Dendritic cell treated with granulocyte-macrophage colony-stimulating factor and Interleukin-4, amounts not matched to agents 40 ng/mL and 50 ng/mL, for 4 days (primary cell): ENCODE results near the gene ADAMTS7.
"Not testable (repeated sequence)": the region's sequence is repeated elsewhere in the genome, so short reads cannot be mapped to it uniquely, and the experiment has no call there.

Experiments
- H3K27ac Mint-ChIP-seq: one replicate; pipeline ENCODE4 v1.8.0; 2022; ENCODE audit warnings: mild to moderate bottlenecking, mixed read lengths
- H3K27me3 Mint-ChIP-seq: one replicate; pipeline ENCODE4 v1.8.0; 2022; ENCODE audit warnings: mild to moderate bottlenecking, mixed read lengths
- H3K36me3 Mint-ChIP-seq: one replicate; pipeline ENCODE4 v1.8.0; 2022; ENCODE audit warnings: low read depth, mixed read lengths
- H3K4me1 Mint-ChIP-seq: one replicate; pipeline ENCODE4 v1.8.0; 2022; ENCODE audit warnings: low read depth, mixed read lengths
- H3K4me3 Mint-ChIP-seq: one replicate; pipeline ENCODE4 v1.8.0; 2022; ENCODE audit warnings: mild to moderate bottlenecking, moderate library complexity, mixed read lengths
- H3K9me3 Mint-ChIP-seq: one replicate; pipeline ENCODE4 v1.8.0; 2022; ENCODE audit warnings: mixed read lengths
- intact Hi-C: fragments of 100-400 bp; cut with micrococcal nuclease; formaldehyde crosslinking; loops from one replicate; pipeline ENCODE4 v1.15.0; 2022

The ADAMTS7 gene

DNA sequence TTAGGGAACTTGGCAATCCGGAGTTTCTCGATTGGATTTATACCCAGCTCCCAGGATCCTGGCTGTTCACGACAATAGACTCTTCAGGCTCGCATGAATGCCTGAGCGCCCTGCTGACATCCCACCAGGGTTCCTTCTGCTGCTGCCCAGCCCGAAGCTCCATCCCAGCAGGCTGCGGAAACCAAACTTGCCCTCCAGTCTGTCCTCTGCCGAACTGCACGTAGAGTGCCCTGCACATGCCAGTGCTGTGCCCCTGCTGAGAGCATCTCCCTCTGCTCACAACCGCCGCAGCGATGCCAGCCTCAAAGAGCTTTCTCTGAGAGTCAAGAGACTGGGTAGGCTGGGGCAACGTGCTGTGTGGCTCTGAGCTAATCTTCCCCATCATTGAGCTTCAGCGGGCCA is 6.9 kb downstream of the ADAMTS7 start:
- H3K36me3 Mint-ChIP-seq = no peaks in the 10 kb centered on the region
- H3K27ac Mint-ChIP-seq = no peak overlapping the region
- H3K4me3 Mint-ChIP-seq = no peak overlapping the region
- no peaks in the 10 kb centered on the region for H3K4me1 Mint-ChIP-seq
- no peaks in the 10 kb centered on the region for H3K9me3 Mint-ChIP-seq
- H3K27me3 Mint-ChIP-seq = peaks cover 34% of the 10 kb centered on the region
- intact Hi-C loops = no loop called here

DNA sequence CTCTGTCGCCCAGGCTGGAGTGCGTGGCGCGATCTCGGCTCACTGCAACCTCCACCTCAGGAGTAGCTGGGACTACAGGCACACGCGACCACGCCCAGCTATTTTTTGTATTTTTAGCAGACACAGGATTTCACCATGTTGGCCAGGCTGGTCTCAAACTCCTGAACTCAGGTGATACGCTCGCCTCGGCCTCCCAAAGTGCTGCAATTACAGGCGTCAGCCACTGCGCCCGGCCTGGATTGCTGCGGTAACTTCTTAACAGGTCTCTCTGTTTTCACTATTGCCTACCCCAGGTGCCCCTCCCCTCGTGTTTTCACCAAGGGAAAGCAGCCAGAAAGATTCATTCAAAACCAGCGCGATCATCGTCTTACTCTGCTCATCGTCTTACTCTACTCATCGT is 10.5 kb downstream of the ADAMTS7 start:
- Mint-ChIP-seq H3K9me3 (no peaks in the 10 kb centered on the region), H3K4me3 (no peak overlapping the region), H3K36me3 (no peaks in the 10 kb centered on the region), H3K27ac (no peak overlapping the region), H3K27me3 (peaks cover 11% of the 10 kb centered on the region), H3K4me1 (no peaks in the 10 kb centered on the region)
- intact Hi-C loops = no loop called here

DNA sequence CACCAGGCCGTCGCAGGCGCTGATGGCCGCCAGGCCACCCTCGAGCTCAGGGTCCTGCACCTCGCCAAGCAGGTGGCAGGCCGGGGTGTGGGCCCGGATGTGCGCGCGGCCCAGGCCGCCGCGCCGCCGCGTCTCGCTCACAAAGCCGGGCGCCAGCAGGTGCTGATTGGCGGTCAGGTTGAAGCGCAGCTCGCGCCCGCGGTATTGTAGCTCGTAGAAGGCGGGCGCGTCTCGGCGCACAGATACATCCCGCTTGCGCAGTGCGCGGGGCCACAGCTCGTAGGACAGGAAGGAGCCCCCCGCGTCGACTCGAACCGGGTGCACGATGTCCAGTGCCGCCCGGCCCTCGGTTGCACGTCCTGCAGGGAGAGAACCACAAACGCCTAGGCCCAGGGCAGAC is 11.1 kb downstream of the ADAMTS7 start:
- no peaks in the 10 kb centered on the region for H3K4me1 Mint-ChIP-seq

DNA sequence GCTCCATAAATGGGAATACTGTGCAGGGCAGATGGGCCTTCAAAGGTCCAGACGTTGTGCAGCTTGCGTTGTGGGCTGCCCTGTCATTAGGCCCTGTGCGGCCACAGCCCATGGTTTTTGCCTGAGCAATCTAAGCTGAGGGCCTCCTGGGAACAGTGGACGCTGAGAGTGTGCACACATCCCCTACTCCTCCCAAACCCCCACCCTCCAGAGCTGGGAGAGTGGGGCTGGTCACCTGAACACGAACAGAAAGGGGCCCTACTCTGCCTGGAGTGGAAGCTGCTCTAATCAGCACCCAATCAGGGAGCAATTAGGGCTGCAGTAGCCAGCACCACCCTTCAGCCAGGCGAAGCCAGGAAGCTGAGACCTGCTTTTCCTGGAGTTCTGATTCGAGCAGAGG is 12.2 kb downstream of the ADAMTS7 start:
- intact Hi-C loops, H3K4me3 Mint-ChIP-seq, H3K36me3 Mint-ChIP-seq, H3K27ac Mint-ChIP-seq, H3K9me3 Mint-ChIP-seq, H3K27me3 Mint-ChIP-seq, H3K4me1 Mint-ChIP-seq: not testable (repeated sequence)

More for the DNA sequence above, 11.1 kb downstream of the ADAMTS7 start:
- intact Hi-C loops = no loop called here
- Mint-ChIP-seq H3K27me3 (peaks cover 11% of the 10 kb centered on the region), H3K27ac (no peak overlapping the region), H3K9me3 (no peaks in the 10 kb centered on the region), H3K36me3 (no peaks in the 10 kb centered on the region), H3K4me3 (no peak overlapping the region)

DNA sequence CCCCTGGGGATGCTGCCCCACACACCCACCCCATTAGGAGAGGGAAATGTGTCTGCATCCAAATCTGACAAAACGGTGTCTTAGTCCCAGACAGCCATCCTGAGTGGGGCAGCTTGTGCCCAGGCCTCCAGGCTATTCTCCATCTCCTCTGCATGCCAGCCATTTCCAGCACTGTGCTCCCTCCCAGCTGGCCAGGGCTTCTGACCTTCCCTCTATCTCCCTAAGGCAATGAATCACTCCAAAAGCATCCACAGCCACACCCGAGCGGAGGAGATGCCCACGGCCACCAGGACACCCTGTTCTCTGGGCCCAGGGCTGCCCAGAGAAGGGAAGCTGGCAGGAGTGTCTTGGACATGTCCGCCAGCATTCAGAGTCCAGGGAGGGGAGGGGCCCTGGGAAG is 12.9 kb downstream of the ADAMTS7 start:
- intact Hi-C loops, H3K36me3 Mint-ChIP-seq, H3K9me3 Mint-ChIP-seq, H3K4me3 Mint-ChIP-seq, H3K27ac Mint-ChIP-seq, H3K27me3 Mint-ChIP-seq, H3K4me1 Mint-ChIP-seq: not testable (repeated sequence)

DNA sequence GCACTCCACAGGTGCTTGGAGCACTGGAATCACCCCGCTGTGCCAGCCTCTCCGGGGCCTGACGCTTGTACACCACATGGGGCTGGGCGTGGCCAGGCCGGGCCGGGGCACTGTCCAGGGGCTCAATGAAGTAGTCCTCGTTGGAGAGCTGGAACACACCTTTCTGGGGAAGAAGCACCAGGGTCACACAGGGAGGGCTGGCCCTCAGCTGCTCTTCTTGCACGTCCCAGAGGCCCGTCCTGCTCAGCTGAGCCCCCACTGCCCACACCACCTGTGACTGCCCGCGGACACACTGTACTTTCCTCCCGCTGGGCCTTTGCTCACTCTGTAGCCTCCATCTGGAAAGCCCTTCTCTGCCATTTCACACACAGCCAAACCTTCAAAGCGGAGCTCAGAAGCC is 13.3 kb downstream of the ADAMTS7 start:
- H3K4me3 Mint-ChIP-seq = no peak overlapping the region
- H3K4me1 Mint-ChIP-seq = no peaks in the 10 kb centered on the region
- no peaks in the 10 kb centered on the region for H3K9me3 Mint-ChIP-seq
- intact Hi-C loops = no loop called here
- no peaks in the 10 kb centered on the region for H3K36me3 Mint-ChIP-seq
- H3K27ac Mint-ChIP-seq = no peak overlapping the region
- peaks cover 5% of the 10 kb centered on the region for H3K27me3 Mint-ChIP-seq

DNA sequence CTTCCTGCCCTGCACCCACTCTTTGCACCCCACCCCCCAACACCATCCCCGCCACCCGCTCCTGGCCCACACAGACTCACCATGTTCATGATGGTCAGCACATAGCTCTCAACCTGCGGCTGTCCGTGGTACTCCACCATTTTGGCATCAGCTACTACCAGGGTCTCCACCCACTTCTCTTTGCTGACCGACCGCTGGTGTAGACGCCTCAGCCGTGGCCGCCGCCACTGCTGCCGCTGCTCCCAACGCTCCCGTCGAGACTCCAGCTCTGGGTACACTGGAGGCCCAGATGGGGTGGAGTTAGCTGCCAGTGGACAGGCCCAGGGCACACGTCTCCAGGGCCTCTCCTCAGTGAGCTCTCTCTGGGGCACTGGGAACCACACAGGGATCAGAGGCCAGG is 14.8 kb downstream of the ADAMTS7 start:
- no peaks in the 10 kb centered on the region for H3K36me3 Mint-ChIP-seq
- H3K4me3 Mint-ChIP-seq = no peak overlapping the region
- H3K27ac Mint-ChIP-seq = no peak overlapping the region
- intact Hi-C loops = no loop called here
- peaks cover 5% of the 10 kb centered on the region for H3K27me3 Mint-ChIP-seq
- H3K9me3 Mint-ChIP-seq = no peaks in the 10 kb centered on the region
- no peaks in the 10 kb centered on the region for H3K4me1 Mint-ChIP-seq

DNA sequence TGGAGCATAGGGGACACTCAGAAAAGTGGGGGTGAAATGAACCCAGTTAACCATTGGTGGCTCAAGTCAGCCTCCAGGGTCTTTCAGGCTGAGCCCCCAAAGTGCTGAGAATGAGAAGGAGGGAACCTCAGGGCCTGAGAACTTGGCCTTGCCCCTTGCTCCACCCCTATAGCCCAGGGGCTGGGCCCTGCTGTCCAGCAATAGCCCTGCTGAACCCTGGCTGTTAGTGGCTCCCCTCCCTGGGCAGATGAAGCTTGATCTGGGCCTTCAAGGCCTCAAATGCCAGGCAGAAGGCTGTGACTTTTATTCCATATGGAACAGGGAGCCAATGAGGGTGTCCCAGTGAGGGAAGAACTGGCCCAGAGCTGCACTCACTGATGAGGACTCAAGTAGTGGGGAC is 16.2 kb downstream of the ADAMTS7 start:
- Mint-ChIP-seq H3K9me3 (no peaks in the 10 kb centered on the region), H3K27me3 (peaks cover 2% of the 10 kb centered on the region), H3K4me1 (no peaks in the 10 kb centered on the region), H3K36me3 (no peaks in the 10 kb centered on the region), H3K27ac (no peak overlapping the region), H3K4me3 (no peak overlapping the region)
- intact Hi-C loops = no loop called here

DNA sequence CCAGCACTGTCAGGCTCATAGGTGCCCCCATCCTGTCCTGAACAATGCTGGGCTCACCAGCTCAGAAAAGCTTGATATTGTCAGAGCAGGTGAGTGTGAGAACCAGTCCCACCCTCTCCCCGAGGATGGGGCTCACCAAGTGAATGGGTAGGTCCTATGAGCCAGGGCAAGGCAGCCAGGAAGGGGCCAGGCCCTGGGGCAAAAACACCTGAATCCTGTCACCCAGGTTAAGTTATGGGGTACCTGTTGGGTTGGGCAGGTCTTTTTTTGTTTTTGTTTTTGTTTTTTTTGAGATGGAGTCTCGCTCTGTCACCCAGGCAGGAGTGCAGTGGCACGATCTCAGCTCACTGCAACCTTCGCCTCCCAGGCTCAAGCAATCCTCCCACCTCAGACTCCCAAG is 16.8 kb downstream of the ADAMTS7 start:
- H3K9me3 Mint-ChIP-seq, H3K4me1 Mint-ChIP-seq, H3K4me3 Mint-ChIP-seq, H3K36me3 Mint-ChIP-seq, H3K27ac Mint-ChIP-seq, intact Hi-C loops, H3K27me3 Mint-ChIP-seq: not testable (repeated sequence)

DNA sequence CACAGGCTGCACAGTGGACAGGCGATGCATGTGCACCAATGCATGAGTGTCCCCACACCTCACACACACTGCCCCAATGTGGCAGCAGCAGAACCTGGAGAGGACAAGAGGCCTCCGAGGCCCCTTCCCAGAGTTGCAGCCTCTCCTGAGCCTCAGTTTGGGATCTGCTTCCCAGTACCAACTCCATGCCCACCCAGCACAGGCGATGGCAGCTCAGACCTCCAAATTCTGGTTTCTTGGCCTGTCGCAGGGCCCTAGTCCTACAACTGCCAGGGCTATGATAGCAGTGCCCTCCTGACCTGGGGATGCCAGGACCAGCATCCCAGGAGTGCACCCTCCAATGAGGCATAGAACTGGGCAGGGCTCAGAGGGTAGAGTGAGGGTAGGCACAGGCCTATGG is 19.9 kb downstream of the ADAMTS7 start:
- Mint-ChIP-seq H3K27ac (no peak overlapping the region), H3K9me3 (no peaks in the 10 kb centered on the region), H3K27me3 (peaks cover 2% of the 10 kb centered on the region), H3K36me3 (no peaks in the 10 kb centered on the region), H3K4me1 (no peaks in the 10 kb centered on the region), H3K4me3 (no peak overlapping the region)
- intact Hi-C loops = no loop called here

DNA sequence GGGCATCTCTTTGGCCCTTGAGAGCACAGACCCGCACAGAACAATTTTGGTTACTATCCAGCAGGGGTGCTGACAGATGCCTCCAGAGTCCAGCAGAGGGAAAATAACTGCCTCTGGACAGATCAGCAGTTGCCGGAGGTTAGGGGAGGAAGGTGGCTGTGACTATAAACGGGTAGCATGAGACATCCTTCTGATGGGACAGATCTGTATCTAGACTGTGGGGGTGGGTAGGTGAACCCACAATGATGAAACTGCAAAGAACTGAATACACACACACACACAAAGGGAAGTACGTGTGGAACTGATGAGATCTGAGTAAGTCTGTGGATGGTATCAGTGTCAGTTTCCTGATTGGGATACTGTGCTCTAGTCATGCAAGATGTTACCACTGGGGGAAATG is 21.2 kb downstream of the ADAMTS7 start:
- Mint-ChIP-seq H3K4me1 (no peaks in the 10 kb centered on the region), H3K27ac (no peak overlapping the region), H3K36me3 (no peaks in the 10 kb centered on the region), H3K9me3 (no peaks in the 10 kb centered on the region), H3K27me3 (peaks cover 3% of the 10 kb centered on the region), H3K4me3 (no peak overlapping the region)
- intact Hi-C loops = no loop called here

DNA sequence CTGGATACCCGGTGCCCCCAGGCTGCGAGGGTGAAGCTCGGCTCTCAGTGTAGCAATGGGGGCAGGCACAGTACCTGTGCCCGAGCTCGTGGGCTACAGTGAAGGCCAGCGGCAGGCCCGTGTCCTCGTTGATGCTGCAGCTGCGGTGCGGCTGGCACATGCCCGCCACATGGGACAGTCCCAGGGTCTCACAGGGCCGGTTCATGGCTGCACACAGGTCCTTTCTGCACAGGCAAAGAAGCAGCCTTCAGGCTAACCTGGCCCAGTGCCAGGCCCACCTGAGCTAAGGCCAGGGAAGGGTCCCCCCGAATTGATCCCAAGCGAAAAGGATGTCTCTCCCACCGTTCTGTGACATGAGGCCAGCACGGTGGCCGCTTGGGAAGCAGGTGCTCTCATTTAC is 21.6 kb downstream of the ADAMTS7 start:
- Mint-ChIP-seq H3K27ac (no peak overlapping the region), H3K4me3 (no peak overlapping the region), H3K9me3 (no peaks in the 10 kb centered on the region), H3K4me1 (no peaks in the 10 kb centered on the region), H3K36me3 (no peaks in the 10 kb centered on the region), H3K27me3 (peaks cover 6% of the 10 kb centered on the region)
- intact Hi-C loops = no loop called here

DNA sequence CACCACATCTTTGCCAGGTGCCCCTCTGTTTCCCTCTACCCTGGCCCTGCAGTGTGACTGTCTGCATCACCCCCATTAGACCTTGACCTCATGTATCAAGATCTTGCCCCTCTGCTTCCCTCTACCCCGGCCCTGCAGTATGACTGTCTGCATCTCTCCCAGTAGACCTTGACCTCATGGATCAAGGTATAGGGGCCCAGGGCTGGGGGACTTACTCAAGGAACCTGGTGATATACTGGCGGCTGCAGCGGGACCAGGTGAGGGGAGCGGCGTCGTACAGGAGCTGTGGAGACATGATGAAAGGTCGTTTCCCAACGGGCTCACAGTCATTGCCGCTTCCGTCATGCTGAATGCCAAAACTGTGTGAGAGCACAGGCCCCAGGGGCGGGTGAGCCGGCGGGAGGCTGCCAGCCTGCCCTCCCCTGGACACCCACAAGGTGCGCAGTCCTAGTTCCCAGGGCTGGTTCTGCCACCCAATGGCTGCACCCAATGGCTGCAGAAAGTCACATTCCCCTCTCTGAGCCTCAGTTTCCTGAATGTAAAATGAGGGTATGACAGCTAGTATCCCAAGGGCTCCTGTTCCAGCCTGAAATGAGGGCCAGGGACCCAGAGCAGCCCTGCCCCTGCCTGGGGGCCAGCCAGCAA is 23.1 kb downstream of the ADAMTS7 start:
- H3K36me3 Mint-ChIP-seq = no peaks in the 10 kb centered on the region
- H3K4me1 Mint-ChIP-seq = no peaks in the 10 kb centered on the region
- H3K27me3 Mint-ChIP-seq = peaks cover 6% of the 10 kb centered on the region
- no peak overlapping the region for H3K4me3 Mint-ChIP-seq
- no peak overlapping the region for H3K27ac Mint-ChIP-seq
- H3K9me3 Mint-ChIP-seq = no peaks in the 10 kb centered on the region
- intact Hi-C loops = no loop called here

DNA sequence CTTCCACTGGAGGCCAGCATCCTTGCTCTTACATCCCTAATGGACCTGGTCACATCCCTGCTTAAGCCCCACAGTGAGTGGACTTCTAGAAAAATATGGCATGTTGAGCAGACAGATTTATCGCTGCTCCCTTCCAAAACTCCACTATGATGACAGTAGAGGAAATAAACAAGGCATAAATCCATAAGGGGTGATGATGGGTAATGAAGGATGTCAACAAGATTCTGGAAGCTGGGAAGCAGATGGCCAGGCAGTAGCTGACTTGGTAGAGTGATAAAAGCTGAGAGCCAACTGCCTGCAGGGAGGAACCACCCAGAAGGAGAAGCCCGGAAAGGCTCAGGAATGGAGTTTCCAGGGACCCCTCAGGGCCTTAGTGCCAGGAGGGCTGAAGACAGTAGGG is 28.9 kb downstream of the ADAMTS7 start:
- H3K27me3 Mint-ChIP-seq, H3K4me3 Mint-ChIP-seq, H3K27ac Mint-ChIP-seq, H3K4me1 Mint-ChIP-seq, H3K36me3 Mint-ChIP-seq, intact Hi-C loops, H3K9me3 Mint-ChIP-seq: not testable (repeated sequence)

DNA sequence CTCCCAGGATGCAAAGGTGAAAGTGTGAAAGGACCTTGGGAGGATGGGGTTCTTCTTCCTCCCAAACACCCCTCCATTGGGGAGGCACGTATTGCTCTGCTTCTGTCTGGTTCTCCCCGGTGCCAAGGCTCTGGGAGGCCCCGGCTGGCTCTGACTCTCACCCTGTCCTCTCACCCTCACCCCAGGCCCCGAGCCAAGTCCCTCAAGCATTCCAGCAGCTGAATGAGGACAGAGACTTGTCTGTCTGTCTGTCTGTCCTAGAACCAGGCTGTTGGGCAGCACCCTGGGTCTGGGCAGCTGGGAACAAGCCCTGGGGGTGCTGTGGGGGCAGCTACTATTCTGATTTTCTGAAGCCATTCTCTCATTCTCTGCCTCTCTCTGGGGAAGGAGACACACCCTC is 29.9 kb downstream of the ADAMTS7 start:
- H3K27me3 Mint-ChIP-seq, H3K27ac Mint-ChIP-seq, H3K4me3 Mint-ChIP-seq, intact Hi-C loops, H3K4me1 Mint-ChIP-seq, H3K36me3 Mint-ChIP-seq, H3K9me3 Mint-ChIP-seq: not testable (repeated sequence)
